ENCODE results near the gene BCO1.

The BCO1 gene

DNA sequence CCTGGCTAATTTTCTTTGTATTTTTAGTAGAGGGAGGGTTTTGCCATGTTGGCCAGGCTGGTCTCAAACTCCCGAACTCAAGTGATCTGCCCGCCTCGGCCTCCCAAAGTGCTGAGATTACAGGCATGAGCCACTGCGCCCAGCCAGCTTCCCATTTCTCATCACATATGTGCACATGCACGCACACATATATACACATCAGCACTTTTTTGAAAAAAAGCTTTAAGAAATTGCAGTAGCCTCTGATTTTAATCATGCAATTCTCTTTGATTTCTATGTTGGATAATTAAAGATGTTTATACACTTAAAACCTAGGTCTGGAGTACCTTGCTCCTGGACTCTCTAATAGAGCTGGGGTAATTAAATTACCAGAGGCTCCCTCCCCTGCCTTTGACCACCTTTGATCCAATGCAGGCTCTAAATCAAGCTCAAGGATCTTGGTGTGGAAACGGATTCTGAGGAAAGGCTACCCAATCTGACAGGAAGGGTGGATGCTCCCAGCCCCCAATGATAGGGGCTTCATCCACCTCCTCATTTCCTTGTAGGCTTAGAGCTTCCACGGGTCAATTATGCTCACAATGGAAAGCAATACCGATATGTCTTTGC lies 46.6 kb downstream of the BCO1 start:
- Histone ChIP-seq H3K4me3 (no peak overlapping the region), H3K9me3 (no peaks in the 10 kb centered on the region), H3K27ac (no peak overlapping the region), H3K27me3 (no peaks in the 10 kb centered on the region), H3K36me3 (no peaks in the 10 kb centered on the region), H3K4me1 (no peaks in the 10 kb centered on the region)
- intact Hi-C loops (cut with DNase I; ENCODE audit: low total_unique reads), result no loop called here
- DNase-seq, result peak in 1 of 2 donors; percentile 5
- TF ChIP-seq, protein P1, sequence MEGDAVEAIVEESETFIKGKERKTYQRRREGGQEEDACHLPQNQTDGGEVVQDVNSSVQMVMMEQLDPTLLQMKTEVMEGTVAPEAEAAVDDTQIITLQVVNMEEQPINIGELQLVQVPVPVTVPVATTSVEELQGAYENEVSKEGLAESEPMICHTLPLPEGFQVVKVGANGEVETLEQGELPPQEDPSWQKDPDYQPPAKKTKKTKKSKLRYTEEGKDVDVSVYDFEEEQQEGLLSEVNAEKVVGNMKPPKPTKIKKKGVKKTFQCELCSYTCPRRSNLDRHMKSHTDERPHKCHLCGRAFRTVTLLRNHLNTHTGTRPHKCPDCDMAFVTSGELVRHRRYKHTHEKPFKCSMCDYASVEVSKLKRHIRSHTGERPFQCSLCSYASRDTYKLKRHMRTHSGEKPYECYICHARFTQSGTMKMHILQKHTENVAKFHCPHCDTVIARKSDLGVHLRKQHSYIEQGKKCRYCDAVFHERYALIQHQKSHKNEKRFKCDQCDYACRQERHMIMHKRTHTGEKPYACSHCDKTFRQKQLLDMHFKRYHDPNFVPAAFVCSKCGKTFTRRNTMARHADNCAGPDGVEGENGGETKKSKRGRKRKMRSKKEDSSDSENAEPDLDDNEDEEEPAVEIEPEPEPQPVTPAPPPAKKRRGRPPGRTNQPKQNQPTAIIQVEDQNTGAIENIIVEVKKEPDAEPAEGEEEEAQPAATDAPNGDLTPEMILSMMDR (IDR thresholded peaks at IDR 0.05), result no peak

DNA sequence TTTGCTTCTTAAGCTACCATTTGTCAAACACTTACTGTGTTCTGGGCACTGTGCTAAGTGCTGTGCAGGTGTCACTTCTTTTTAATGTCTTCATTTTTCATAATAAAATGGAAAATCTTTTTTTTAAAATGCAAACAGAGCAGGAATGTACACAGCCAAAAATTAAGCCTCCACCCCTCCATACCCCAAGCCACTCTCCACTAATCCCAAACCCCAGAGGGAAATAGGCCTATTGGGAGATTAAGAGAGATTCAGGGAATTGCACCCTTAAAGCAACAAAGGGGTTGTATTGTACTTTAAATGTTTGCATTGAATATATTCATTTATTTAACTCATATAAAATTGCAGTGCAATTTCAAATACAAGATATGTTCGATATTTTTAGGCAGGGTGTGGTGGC lies 47.7 kb downstream of the BCO1 start:
- TF ChIP-seq, protein P1 (IDR thresholded peaks at IDR 0.05), result no peak
- H3K27me3 ChIP-seq, result no peaks in the 10 kb centered on the region
- no peak overlapping the region for H3K27ac ChIP-seq
- DNase-seq, result no peak
- no peak overlapping the region for H3K4me3 ChIP-seq
- no peaks in the 10 kb centered on the region for H3K36me3 ChIP-seq
- intact Hi-C loops (cut with DNase I; ENCODE audit: low total_unique reads), result no loop called here
- no peaks in the 10 kb centered on the region for H3K9me3 ChIP-seq
- H3K4me1 ChIP-seq, result no peaks in the 10 kb centered on the region

- Histone ChIP-seq H3K27me3 (no peaks in the 10 kb centered on the region), H3K9me3 (no peaks in the 10 kb centered on the region), H3K36me3 (no peaks in the 10 kb centered on the region), H3K4me1 (no peaks in the 10 kb centered on the region), H3K4me3 (no peak overlapping the region), H3K27ac (no peak overlapping the region)
- intact Hi-C loops (cut with DNase I; ENCODE audit: low total_unique reads), result no loop called here
- DNase-seq, result peak in 1 of 2 donors; percentile 43
- TF ChIP-seq, protein P1 (IDR thresholded peaks at IDR 0.05), result no peak
Observed at GRCh38 chr16:81291117-81291516, 52.6 kb downstream of the BCO1 start.

GRCh38 chr16:81292936-81293335 lies 54.4 kb downstream of the BCO1 start:
- H3K4me3 ChIP-seq, result no peak overlapping the region
- TF ChIP-seq, protein P1 (IDR thresholded peaks at IDR 0.05), result no peak
- DNase-seq, result no peak
- H3K9me3 ChIP-seq, result no peaks in the 10 kb centered on the region
- H3K4me1 ChIP-seq, result no peaks in the 10 kb centered on the region
- H3K36me3 ChIP-seq, result no peaks in the 10 kb centered on the region
- intact Hi-C loops (cut with DNase I; ENCODE audit: low total_unique reads), result no loop called here
- no peak overlapping the region for H3K27ac ChIP-seq
- no peaks in the 10 kb centered on the region for H3K27me3 ChIP-seq

DNA sequence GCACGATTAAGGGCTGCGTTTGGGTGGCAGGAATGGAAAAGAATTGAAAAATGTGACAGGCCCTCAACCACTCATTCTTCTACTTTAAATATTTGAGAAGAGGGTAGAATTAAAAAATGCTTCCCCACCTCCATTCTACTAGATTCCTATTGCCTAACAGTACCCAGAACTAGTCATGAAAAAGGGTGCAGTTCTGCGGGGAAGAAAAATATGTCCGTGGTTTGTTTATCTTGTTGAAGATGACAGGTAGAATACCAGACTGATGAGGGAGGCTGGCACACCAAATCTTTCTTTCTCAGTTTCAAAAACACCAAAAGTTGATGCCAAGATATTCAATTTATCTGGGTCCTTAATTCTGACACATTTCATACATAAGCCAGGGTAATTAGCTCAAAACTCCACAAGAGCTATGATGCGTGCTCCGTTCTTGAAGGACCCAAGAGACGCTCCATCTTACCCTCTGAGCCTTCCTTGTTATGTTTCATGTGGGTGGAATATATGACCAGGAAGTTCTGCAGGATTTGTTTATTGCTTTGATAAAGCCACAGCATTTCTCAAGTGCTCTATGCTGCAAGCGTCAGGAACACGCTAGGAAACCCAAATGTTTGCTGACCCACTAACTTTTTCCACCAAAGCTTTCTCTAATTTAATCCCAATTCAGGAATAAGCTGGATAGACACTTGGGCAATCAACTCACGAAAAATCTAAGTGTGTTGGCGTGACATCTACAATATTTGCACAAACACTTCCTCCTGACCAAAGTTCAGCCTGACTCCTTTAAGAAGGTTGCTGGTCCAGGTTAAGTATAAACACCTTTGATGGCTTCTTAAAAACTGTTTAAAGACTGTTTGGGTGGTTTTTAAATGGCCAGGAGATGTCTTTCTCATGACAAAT lies 55.7 kb downstream of the BCO1 start:
- intact Hi-C loops (cut with DNase I; ENCODE audit: low total_unique reads), result no loop called here
- DNase-seq, result no peak

More for the DNA sequence above, 55.7 kb downstream of the BCO1 start:
- no peaks in the 10 kb centered on the region for H3K9me3 ChIP-seq
- H3K27me3 ChIP-seq, result no peaks in the 10 kb centered on the region
- no peak overlapping the region for H3K27ac ChIP-seq
- H3K4me1 ChIP-seq, result no peaks in the 10 kb centered on the region
- TF ChIP-seq, protein P1 (IDR thresholded peaks at IDR 0.05), result no peak
- no peak overlapping the region for H3K4me3 ChIP-seq
- no peaks in the 10 kb centered on the region for H3K36me3 ChIP-seq
